K562 (cell line): ENCODE measurements around the gene TSSK2. TPM values are rescaled to one million over a fixed set of nuclear protein-coding genes. Genes with fewer than 3 reads are reported as not detected.

ENCODE experiments used
- DPF2 ChIP-seq: fragments of 450-650 bp; IDR thresholded peaks from 2 replicates; pipeline ENCODE4 v1.6.1; 2016
- HDAC6 ChIP-seq: IDR thresholded peaks from 2 replicates; pipeline ENCODE4 v1.6.1; 2012; ENCODE audit warnings: low read depth, mild to moderate bottlenecking, control low read depth, inconsistent platforms, low read length, moderate library complexity
- PHF8 ChIP-seq: fragments of 200-600 bp; sonication (generic); IDR thresholded peaks from 2 replicates; pipeline ENCODE4 v1.6.1; 2012; ENCODE audit warnings: mixed run types, mild to moderate bottlenecking, inconsistent platforms, low read length, moderate library complexity, borderline replicate concordance
- TEAD1 ChIP-seq, 2 experiments: fragments of 450-650 bp in 1 of 2; sonication (generic) in 1 of 2; formaldehyde crosslinking; IDR thresholded peaks; 2 replicates each; pipeline versions ENCODE4 v1.4.0 to v1.8.0; 2020 to 2022; ENCODE audit warnings: mild to moderate bottlenecking in 2 of 2, missing genetic modification reagents in 1 of 2
- ZNF282 ChIP-seq: sonication (generic); formaldehyde crosslinking; IDR thresholded peaks from 2 replicates; pipeline ENCODE4 v1.8.1; 2023; ENCODE audit warnings: missing genetic modification reagents
- ZNF384 ChIP-seq: IDR thresholded peaks from 2 replicates; pipeline ENCODE4 v1.6.1; 2012; ENCODE audit warnings: low read depth, low read length, improper control_type of control experiment
- ZNF589 ChIP-seq: fragments of 200-800 bp; sonication (Bioruptor generic); IDR thresholded peaks from 2 replicates; pipeline ENCODE4 v1.6.1; 2016; ENCODE audit warnings: low read depth, missing genetic modification characterization, missing compliant biosample characterization
- polyA plus RNA-seq, 8 experiments: library from polyadenylated mRNA; depleted of rRNA in 4 of 8; stranded (reverse) in 5 of 8; unstranded in 3 of 8; fragments of >200 nt; fragmentation: Nextera tagmentation in 2 of 8; fragmentation: Illumina TruSeq in 1 of 8; extraction: Ambion mirVana in 2 of 8; extraction: Trizol in 1 of 8; gene quantifications; 2 replicates each; pipeline versions ENCODE4 v1.2.1 to v1.2.3, GENCODE V29; 2011 to 2014; ENCODE audit warnings: inconsistent platforms in 1 of 8, missing spikeins in 1 of 8
- total RNA-seq, 7 experiments: library from RNA; depleted of rRNA in 6 of 7; stranded (reverse); fragments of >200 nt in 6 of 7; fragmentation: Illumina TruSeq in 2 of 7; extraction: Trizol in 2 of 7; gene quantifications; 2 replicates each; pipeline versions ENCODE4 v1.2.1 to v1.2.3, GENCODE V29; 2011 to 2021; ENCODE audit warnings: low replicate concordance in 1 of 7
- TF ChIP-seq, protein P1 (sequence below), 2 experiments: fragments of 450-650 bp in 1 of 2; sonication (generic) in 1 of 2; formaldehyde crosslinking in 1 of 2; IDR thresholded peaks; 2 replicates each; pipeline versions ENCODE4 v1.7.1 to v1.9.0; 2016 to 2022; ENCODE audit warnings: inconsistent platforms in 1 of 2, mild to moderate bottlenecking in 1 of 2, missing genetic modification reagents in 1 of 2

The TSSK2 gene
- total and polyA plus RNA-seq, 9 of the 15 experiments (the other 6 are each of a cell fraction or from before 2014, with no cell fraction given) = 0.04 TPM; not detected in 8

DNA sequence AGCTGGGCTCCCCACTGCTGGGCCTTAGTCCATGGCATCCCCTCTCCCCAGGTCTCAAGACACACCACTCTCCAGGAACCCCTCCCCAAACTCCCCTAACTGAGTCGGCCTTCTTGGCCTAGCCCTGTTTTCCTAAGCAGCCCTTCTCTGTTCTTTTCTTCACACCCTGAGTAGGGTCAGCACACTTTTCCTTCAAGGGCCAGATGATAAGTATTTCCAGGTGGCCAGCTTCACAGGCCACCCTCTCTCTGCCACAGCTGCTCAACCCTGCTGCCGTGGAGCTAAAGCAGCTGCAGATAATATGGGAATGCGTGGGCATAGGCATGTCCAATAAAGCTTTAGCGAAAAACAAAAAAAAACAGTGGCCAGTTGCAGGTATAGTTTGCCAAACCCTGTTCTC, 33.0 kb upstream of the TSSK2 start (continued):
- TF ChIP-seq, protein P1, sequence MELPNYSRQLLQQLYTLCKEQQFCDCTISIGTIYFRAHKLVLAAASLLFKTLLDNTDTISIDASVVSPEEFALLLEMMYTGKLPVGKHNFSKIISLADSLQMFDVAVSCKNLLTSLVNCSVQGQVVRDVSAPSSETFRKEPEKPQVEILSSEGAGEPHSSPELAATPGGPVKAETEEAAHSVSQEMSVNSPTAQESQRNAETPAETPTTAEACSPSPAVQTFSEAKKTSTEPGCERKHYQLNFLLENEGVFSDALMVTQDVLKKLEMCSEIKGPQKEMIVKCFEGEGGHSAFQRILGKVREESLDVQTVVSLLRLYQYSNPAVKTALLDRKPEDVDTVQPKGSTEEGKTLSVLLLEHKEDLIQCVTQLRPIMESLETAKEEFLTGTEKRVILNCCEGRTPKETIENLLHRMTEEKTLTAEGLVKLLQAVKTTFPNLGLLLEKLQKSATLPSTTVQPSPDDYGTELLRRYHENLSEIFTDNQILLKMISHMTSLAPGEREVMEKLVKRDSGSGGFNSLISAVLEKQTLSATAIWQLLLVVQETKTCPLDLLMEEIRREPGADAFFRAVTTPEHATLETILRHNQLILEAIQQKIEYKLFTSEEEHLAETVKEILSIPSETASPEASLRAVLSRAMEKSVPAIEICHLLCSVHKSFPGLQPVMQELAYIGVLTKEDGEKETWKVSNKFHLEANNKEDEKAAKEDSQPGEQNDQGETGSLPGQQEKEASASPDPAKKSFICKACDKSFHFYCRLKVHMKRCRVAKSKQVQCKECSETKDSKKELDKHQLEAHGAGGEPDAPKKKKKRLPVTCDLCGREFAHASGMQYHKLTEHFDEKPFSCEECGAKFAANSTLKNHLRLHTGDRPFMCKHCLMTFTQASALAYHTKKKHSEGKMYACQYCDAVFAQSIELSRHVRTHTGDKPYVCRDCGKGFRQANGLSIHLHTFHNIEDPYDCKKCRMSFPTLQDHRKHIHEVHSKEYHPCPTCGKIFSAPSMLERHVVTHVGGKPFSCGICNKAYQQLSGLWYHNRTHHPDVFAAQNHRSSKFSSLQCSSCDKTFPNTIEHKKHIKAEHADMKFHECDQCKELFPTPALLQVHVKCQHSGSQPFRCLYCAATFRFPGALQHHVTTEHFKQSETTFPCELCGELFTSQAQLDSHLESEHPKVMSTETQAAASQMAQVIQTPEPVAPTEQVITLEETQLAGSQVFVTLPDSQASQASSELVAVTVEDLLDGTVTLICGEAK (IDR thresholded peaks at IDR 0.05) = no peak
- TF ChIP-seq, protein P1 (CRISPR knock-in tag; IDR thresholded peaks at IDR 0.05) = peak; percentile 41; the same call in 1 of the 2 replicates
- TF ChIP-seq ZNF384 (0 out of 2 replicates have a peak, but pooled peaks have one; percentile 15), ZNF589 (no peak), ZNF282 (CRISPR knock-in tag) (0 out of 2 replicates have a peak, but pooled peaks have one; percentile 66), HDAC6 (0 out of 2 replicates have a peak, but pooled peaks have one; percentile 68), DPF2 (no peak), TEAD1 (CRISPR knock-in tag; IDR thresholded peaks at IDR 0.05) (peak in 1 of 2 experiments; percentile 15; a peak in 1 of 4 replicates), PHF8 (0 out of 2 replicates have a peak, but pooled peaks have one; percentile 17)
